SK-N-SH treated with all-trans-retinoic acid at 6 μM for 48 hours (cell line): ENCODE measurements around the gene RERE.

Experiments
- ARNTL ChIP-seq: fragments of 450-650 bp; formaldehyde crosslinking; IDR thresholded peaks from 2 replicates; pipeline ENCODE4 v1.5.0; 2020; ENCODE audit warnings: low read depth, mild to moderate bottlenecking, moderate library complexity, borderline replicate concordance
- GLIS3 ChIP-seq: fragments of 250-450 bp; sonication (Bioruptor Pico); IDR thresholded peaks from 2 replicates; pipeline ENCODE4 v1.5.0; 2020; ENCODE audit warnings: mild to moderate bottlenecking, moderate library complexity
- ISL1 ChIP-seq: fragments of 250-450 bp; sonication (Bioruptor Pico); IDR thresholded peaks from 2 replicates; pipeline ENCODE4 v2.1.2; 2022; ENCODE audit warnings: mild to moderate bottlenecking, moderate library complexity
- PPARA ChIP-seq: fragments of 250-450 bp; sonication (Bioruptor Pico); IDR thresholded peaks from 2 replicates; pipeline ENCODE4 v1.5.0; 2020; ENCODE audit warnings: mild to moderate bottlenecking, borderline replicate concordance
- RARB ChIP-seq: fragments of 250-450 bp; sonication (Bioruptor Pico); IDR thresholded peaks from 2 replicates; pipeline ENCODE4 v1.8.0; 2021; ENCODE audit warnings: mild to moderate bottlenecking, moderate library complexity
- SNAI2 ChIP-seq: fragments of 250-450 bp; sonication (Bioruptor Pico); IDR thresholded peaks from 2 replicates; pipeline ENCODE4 v1.5.0; 2020; ENCODE audit warnings: mild to moderate bottlenecking, moderate library complexity
- TOX ChIP-seq: fragments of 250-450 bp; sonication (Bioruptor Pico); IDR thresholded peaks from 2 replicates; pipeline ENCODE4 v1.8.0; 2021; ENCODE audit warnings: mild to moderate bottlenecking, moderate library complexity, borderline replicate concordance
- ZC3H10 ChIP-seq: fragments of 250-450 bp; sonication (Bioruptor Pico); IDR thresholded peaks from 2 replicates; pipeline ENCODE4 v1.5.1; 2021; ENCODE audit warnings: mild to moderate bottlenecking, moderate library complexity
- ZFP30 ChIP-seq: fragments of 450-650 bp; formaldehyde crosslinking; IDR thresholded peaks from 2 replicates; pipeline ENCODE4 v1.5.0; 2022; ENCODE audit warnings: mild to moderate bottlenecking, moderate library complexity
- TF ChIP-seq, protein P1 (sequence below): fragments of 250-450 bp; sonication (Bioruptor Pico); IDR thresholded peaks from 2 replicates; pipeline ENCODE4 v1.8.0; 2020; ENCODE audit warnings: mild to moderate bottlenecking, moderate library complexity, borderline replicate concordance
- TF ChIP-seq, protein P2 (sequence below): fragments of 250-450 bp; sonication (Bioruptor Pico); IDR thresholded peaks from 2 replicates; pipeline ENCODE4 v1.5.1; 2020; ENCODE audit warnings: low read depth, mild to moderate bottlenecking, moderate library complexity
- TF ChIP-seq, protein P3 (sequence below): fragments of 250-450 bp; sonication (Bioruptor Pico); IDR thresholded peaks from 2 replicates; pipeline ENCODE4 v1.8.0; 2021; ENCODE audit warnings: low read depth, mild to moderate bottlenecking, moderate library complexity, borderline replicate concordance
- TF ChIP-seq, protein P4 (sequence below): fragments of 250-450 bp; sonication (Bioruptor Pico); IDR thresholded peaks from 2 replicates; pipeline ENCODE4 v1.5.0; 2020; ENCODE audit warnings: mild to moderate bottlenecking, moderate library complexity

DNA sequence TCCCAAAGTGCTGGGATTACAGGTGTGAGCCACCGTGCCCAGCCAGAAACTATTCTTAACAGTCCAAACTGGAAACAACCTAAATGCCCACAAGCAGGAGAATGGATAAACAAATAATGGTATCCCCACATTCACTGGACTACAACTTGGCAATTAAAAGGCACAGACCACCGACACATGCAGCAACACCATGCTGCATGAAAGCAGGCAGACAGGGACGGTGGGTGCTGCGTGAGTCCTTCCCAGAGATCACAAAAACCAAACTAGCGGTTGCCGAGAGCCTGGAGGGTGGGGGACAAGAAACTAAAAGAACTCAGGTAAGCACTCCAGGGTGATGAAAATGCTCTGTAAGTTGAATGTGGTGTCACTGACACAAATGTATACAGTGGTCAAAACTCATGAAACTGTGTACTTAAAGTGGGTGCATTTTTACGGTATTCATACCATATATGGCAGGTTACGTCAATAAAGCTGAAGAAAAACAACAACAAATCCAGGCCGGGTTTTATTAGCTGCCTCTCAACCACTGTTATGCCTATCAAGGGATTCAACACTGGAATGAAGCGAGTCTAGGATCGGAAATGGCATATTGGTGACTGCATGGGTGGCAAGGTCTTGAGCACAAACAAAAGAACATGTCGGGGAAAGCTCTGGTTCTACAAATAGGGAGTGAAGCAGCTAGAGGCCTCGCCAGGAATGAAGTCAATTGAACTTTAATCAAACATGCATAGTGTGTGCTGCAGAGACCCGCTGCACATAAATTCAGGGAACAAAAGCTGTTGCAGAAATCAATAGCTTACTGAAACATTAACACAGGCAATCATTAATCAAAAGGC, 447.2 kb downstream of the RERE start:
- TF ChIP-seq, protein P1, sequence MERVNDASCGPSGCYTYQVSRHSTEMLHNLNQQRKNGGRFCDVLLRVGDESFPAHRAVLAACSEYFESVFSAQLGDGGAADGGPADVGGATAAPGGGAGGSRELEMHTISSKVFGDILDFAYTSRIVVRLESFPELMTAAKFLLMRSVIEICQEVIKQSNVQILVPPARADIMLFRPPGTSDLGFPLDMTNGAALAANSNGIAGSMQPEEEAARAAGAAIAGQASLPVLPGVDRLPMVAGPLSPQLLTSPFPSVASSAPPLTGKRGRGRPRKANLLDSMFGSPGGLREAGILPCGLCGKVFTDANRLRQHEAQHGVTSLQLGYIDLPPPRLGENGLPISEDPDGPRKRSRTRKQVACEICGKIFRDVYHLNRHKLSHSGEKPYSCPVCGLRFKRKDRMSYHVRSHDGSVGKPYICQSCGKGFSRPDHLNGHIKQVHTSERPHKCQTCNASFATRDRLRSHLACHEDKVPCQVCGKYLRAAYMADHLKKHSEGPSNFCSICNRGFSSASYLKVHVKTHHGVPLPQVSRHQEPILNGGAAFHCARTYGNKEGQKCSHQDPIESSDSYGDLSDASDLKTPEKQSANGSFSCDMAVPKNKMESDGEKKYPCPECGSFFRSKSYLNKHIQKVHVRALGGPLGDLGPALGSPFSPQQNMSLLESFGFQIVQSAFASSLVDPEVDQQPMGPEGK, result no peak
- TF ChIP-seq, protein P2, sequence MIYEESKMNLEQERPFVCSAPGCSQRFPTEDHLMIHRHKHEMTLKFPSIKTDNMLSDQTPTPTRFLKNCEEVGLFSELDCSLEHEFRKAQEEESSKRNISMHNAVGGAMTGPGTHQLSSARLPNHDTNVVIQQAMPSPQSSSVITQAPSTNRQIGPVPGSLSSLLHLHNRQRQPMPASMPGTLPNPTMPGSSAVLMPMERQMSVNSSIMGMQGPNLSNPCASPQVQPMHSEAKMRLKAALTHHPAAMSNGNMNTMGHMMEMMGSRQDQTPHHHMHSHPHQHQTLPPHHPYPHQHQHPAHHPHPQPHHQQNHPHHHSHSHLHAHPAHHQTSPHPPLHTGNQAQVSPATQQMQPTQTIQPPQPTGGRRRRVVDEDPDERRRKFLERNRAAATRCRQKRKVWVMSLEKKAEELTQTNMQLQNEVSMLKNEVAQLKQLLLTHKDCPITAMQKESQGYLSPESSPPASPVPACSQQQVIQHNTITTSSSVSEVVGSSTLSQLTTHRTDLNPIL (CRISPR knock-in tag), result no peak
- TF ChIP-seq SNAI2 (CRISPR knock-in tag) (no peak), ARNTL (CRISPR knock-in tag) (no peak), ZFP30 (CRISPR knock-in tag) (no peak), TOX (CRISPR knock-in tag) (no peak), ZC3H10 (no peak), PPARA (no peak), RARB (CRISPR knock-in tag) (no peak), ISL1 (CRISPR knock-in tag) (no peak), GLIS3 (CRISPR knock-in tag) (no peak)
- TF ChIP-seq, protein P3, sequence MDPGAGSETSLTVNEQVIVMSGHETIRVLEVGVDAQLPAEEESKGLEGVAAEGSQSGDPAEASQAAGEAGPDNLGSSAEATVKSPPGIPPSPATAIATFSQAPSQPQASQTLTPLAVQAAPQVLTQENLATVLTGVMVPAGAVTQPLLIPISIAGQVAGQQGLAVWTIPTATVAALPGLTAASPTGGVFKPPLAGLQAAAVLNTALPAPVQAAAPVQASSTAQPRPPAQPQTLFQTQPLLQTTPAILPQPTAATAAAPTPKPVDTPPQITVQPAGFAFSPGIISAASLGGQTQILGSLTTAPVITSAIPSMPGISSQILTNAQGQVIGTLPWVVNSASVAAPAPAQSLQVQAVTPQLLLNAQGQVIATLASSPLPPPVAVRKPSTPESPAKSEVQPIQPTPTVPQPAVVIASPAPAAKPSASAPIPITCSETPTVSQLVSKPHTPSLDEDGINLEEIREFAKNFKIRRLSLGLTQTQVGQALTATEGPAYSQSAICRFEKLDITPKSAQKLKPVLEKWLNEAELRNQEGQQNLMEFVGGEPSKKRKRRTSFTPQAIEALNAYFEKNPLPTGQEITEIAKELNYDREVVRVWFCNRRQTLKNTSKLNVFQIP (CRISPR knock-in tag), result no peak
- TF ChIP-seq, protein P4, sequence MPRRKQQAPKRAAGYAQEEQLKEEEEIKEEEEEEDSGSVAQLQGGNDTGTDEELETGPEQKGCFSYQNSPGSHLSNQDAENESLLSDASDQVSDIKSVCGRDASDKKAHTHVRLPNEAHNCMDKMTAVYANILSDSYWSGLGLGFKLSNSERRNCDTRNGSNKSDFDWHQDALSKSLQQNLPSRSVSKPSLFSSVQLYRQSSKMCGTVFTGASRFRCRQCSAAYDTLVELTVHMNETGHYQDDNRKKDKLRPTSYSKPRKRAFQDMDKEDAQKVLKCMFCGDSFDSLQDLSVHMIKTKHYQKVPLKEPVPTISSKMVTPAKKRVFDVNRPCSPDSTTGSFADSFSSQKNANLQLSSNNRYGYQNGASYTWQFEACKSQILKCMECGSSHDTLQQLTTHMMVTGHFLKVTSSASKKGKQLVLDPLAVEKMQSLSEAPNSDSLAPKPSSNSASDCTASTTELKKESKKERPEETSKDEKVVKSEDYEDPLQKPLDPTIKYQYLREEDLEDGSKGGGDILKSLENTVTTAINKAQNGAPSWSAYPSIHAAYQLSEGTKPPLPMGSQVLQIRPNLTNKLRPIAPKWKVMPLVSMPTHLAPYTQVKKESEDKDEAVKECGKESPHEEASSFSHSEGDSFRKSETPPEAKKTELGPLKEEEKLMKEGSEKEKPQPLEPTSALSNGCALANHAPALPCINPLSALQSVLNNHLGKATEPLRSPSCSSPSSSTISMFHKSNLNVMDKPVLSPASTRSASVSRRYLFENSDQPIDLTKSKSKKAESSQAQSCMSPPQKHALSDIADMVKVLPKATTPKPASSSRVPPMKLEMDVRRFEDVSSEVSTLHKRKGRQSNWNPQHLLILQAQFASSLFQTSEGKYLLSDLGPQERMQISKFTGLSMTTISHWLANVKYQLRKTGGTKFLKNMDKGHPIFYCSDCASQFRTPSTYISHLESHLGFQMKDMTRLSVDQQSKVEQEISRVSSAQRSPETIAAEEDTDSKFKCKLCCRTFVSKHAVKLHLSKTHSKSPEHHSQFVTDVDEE (CRISPR knock-in tag), result no peak
